ENCODE measurements around the gene SEPTIN6.

SEPTIN6 gene

GRCh38 chrX:119698845-119699244 is 5.9 kb upstream of the SEPTIN6 start:
- no peak overlapping the region for H3K27ac ChIP-seq
- TF ChIP-seq CTCF (IDR thresholded peaks at IDR 0.05) (peak; percentile 64), ZFX (IDR thresholded peaks at IDR 0.05; ENCODE audit: borderline replicate concordance) (no peak)

- TF ChIP-seq ZFX (IDR thresholded peaks at IDR 0.05; ENCODE audit: borderline replicate concordance) (no peak), CTCF (IDR thresholded peaks at IDR 0.05) (no peak)
Measured at GRCh38 chrX:119696251-119696890, 3.4 kb upstream of the SEPTIN6 start.

GRCh38 chrX:119695535-119696050 is 2.6 kb upstream of the SEPTIN6 start:
- TF ChIP-seq ZFX (IDR thresholded peaks at IDR 0.05; ENCODE audit: borderline replicate concordance) (no peak), CTCF (IDR thresholded peaks at IDR 0.05) (no peak)
- H3K27ac ChIP-seq: no peak overlapping the region

More at GRCh38 chrX:119696251-119696890, 3.4 kb upstream of the SEPTIN6 start:
- H3K27ac ChIP-seq: no peak overlapping the region

GRCh38 chrX:119694601-119695534 is 1.9 kb upstream of the SEPTIN6 start:
- no peak overlapping the region for H3K27ac ChIP-seq
- no peak for TF ChIP-seq ZFX (IDR thresholded peaks at IDR 0.05; ENCODE audit: borderline replicate concordance)
- TF ChIP-seq CTCF (IDR thresholded peaks at IDR 0.05): no peak

GRCh38 chrX:119693996-119694451 is 1.1 kb upstream of the SEPTIN6 start:
- TF ChIP-seq CTCF (IDR thresholded peaks at IDR 0.05): no peak
- TF ChIP-seq ZFX (IDR thresholded peaks at IDR 0.05; ENCODE audit: borderline replicate concordance): no peak

GRCh38 chrX:119692191-119693039 is 553 bp downstream of the SEPTIN6 start:
- H3K27ac ChIP-seq: no peak overlapping the region
- TF ChIP-seq ZFX (IDR thresholded peaks at IDR 0.05; ENCODE audit: borderline replicate concordance) (no peak), CTCF (IDR thresholded peaks at IDR 0.05) (no peak)

More at GRCh38 chrX:119693996-119694451, 1.1 kb upstream of the SEPTIN6 start:
- no peak overlapping the region for H3K27ac ChIP-seq

Data from 22Rv1 (cell line).